GM20000 (cell line): Measurements from ENCODE around the gene FGFRL1.
"Not testable (repeated sequence)": the region's sequence is repeated elsewhere in the genome, so short reads cannot be mapped to it uniquely, and the experiment has no call there.

Source experiments
- DNase-seq: peaks from one replicate; pipeline ENCODE4 v3.0.0; 2012; ENCODE audit warnings: low spot score
- TF ChIP-seq, protein P1 (sequence below): IDR thresholded peaks from 2 replicates; pipeline ENCODE4 v1.5.1; 2012; ENCODE audit warnings: mild to moderate bottlenecking, control low read depth; ENCODE audit errors: extremely low read depth, missing control alignments

The FGFRL1 gene

DNA sequence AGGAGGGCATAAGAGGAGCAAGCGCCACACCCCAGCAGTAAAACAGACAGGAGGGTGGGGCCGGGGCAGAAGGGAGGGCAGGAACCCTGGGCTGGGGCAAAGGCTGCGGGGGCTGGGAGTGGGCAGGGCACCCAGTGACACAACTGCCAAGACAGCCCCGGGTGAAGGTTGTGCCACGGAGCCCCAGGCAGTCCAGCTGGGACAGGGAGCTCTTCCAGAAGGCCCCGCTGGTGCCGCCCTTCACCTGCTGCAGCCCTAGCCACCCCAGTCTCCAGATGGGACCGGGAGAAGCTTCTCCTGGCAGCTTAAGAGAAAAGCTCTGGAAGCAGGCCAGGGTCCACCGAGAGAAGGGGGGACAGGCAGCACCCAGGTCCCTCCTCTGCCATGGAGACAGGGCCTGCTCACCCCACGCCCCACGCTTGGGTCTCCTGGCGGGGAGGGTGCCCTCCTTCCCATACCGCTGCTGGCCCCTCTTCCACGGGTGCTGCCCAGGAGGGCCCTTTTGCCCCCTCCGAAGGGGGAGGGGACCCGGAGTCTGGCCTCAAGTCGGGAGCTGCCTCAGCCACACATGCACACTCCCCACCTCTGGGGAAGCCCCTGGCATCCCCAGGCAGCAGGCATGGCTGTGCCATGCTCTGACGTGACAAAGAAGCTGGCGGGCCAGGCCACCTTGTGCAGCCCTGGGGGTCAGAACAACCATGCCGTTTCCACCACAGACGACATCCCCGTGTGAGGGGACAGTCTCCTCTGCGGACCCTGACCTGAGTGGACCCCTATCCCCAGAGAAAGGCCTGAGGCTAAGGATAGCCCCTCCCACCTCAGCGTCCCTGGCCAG lies 39.5 kb upstream of the FGFRL1 start:
- DNase-seq = no peak
- TF ChIP-seq, protein P1, sequence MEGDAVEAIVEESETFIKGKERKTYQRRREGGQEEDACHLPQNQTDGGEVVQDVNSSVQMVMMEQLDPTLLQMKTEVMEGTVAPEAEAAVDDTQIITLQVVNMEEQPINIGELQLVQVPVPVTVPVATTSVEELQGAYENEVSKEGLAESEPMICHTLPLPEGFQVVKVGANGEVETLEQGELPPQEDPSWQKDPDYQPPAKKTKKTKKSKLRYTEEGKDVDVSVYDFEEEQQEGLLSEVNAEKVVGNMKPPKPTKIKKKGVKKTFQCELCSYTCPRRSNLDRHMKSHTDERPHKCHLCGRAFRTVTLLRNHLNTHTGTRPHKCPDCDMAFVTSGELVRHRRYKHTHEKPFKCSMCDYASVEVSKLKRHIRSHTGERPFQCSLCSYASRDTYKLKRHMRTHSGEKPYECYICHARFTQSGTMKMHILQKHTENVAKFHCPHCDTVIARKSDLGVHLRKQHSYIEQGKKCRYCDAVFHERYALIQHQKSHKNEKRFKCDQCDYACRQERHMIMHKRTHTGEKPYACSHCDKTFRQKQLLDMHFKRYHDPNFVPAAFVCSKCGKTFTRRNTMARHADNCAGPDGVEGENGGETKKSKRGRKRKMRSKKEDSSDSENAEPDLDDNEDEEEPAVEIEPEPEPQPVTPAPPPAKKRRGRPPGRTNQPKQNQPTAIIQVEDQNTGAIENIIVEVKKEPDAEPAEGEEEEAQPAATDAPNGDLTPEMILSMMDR = no peak

DNA sequence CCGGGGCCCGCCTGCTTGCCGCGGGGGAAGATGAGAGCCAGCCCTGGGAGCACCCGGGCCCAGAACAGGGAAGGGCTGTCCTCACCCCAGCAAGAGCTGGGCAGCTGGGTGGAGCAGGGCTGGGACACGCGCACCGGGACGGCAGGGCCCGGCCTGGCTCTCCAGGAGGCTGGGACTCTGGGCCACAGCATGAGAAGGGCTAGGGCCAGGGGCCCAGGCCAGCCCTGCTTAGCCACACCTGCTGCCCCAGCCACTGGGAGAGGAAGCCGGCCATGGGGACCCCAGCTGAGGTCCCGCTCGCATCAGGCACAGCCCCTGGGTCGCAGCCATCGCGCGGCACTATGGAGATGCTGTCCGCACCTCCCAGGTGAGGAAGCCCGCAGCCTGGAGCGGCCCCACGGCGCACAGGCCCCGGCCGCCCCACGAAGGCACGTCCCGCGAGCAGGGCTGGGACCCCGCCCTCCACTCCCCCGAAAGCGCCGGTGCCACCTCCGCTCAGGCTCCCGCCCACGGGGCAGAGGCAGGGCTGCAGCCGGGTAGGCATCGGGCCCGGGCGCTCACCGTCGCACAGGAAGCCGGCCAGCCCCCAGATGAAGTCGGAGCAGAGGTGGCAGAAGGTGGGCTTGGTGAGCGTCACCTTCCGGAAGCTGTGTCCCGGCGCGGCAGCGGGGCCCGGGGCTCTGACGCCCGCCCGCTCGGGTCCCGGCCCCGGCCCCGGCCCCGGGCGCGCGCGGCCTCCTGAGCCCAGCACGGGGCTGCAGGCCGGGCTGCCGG lies 38.6 kb upstream of the FGFRL1 start:
- DNase-seq = peak; percentile 81
- TF ChIP-seq, protein P1 = no peak

DNA sequence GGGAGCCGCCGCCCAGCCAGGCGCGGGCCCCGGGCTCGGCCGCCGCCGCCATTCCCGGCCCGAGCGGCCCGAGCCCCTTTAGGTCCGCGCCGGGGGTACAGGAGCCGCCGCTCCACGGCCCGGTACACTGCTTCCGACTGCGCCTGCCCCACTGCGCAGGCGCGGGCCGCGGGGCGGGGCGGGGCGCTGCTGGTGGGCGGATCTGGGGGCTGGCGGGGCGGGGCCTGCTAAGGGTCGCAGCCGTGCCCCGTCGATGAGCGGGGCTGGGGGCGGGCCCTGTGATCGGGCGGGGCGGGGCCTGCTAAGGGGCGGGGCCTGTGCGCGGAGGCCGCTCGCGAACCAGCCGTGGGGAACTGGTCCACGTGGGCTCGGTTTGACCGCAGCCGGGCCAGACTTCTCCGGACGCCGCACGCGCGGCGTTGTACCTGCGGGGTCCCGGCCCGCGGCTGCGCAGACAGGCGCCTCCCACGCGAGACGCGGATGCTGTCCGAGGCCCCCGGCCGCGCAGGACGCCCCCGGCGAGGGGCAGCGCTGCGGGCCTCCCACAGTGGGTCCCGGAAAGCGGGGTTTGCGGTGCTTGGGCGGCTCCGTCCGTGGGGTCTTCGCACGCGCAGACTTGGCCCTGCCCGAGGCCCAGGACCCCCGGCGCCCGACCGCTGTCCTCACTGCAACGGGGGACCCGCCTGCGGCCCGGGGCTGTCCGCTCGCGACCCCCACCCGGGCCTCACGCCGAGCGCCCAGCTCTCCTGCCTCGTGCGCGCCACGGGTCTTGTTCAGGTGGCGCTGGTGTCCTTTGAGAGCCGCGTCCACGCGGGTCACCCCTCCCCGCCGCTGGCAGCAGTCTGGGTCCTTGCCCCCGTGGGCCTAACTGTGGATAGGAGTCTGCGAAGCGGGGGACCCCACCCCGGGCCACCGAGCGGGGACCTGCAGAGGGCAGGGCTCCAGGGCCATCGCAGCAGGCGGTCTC lies 37.7 kb upstream of the FGFRL1 start, which contains the start of gene DGKQ:
Gene DGKQ, minus strand, starts transcription at position 139 of the 967 bp plus-strand sequence. Its CDS starts 87 bp downstream, at position 52.
- TF ChIP-seq, protein P1 = no peak
- DNase-seq = peak; percentile 100

DNA sequence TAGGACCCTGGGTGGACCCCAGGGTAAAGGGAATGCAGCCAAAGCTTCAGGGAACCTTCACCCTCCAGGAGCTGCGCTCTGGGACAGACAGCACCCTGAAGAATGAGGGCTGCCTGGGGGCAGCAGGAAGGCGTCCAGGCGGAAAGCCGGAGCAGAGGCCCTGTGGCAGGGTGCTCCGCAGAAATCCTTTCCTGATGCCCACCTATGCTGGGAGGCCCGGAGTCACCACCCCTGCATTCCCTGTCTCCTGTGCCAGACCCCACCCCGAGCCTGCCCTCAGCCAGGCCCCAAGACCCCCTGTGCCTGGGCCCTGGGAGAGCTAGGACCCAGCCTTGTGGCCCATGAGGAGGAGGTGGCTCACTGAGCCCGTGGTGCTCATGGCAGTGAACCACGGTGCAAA lies 36.8 kb upstream of the FGFRL1 start:
- TF ChIP-seq, protein P1 = no peak
- no peak for DNase-seq

DNA sequence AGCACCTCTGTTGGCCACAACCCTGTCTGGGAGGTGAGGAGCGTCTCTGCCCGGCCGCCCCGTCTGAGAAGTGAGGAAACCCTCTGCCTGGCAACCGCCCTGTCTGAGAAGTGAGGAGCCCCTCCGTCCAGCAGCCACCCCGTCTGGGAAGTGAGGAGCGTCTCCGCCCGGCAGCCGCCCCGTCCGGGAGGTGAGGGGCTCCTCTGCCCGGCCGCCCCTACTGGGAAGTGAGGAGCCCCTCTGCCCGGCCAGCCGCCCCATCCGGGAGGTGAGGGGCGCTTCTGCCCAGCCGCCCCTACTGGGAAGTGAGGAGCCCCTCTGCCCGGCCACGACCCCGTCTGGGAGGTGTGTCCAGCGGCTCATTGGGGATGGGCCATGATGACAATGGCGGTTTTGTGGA lies 35.4 kb upstream of the FGFRL1 start:
- DNase-seq = not testable (repeated sequence)

DNA sequence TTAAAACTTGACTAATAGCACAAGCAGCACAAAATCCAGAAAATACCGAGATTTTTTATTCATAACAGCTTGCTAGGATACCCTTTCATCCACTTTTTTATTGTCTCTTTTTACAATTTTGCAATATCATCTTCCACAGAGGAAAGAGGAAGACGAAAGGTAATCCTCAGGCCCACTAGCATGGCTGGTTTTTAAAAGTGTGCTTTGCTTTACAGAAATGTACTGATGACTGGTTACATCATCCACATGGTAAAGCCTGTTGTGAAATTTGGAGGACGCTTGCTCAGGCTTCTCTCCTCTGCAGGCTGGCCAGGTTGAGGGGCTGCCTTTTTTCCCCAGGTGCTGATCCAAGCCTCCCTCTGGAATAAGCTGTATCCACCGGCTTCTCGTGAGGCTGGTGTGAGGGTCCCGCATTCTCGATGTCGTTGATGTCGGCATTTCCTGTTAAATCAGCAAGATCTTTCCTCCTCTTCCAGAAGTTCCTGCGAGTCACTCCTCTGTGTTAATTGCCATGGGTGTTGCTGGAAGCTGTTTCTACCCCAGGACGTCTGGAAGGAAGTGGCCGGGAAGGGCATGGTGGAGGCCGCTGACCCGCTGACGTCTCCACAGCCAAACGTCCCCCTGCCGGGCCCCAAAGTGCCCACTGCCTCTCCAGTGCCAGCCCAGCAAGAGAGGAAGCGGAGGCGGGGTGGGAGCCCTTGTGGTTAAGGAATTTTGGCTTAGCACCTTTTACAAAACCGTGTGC lies 32.3 kb upstream of the FGFRL1 start:
- DNase-seq = no peak
- TF ChIP-seq, protein P1 = no peak

DNA sequence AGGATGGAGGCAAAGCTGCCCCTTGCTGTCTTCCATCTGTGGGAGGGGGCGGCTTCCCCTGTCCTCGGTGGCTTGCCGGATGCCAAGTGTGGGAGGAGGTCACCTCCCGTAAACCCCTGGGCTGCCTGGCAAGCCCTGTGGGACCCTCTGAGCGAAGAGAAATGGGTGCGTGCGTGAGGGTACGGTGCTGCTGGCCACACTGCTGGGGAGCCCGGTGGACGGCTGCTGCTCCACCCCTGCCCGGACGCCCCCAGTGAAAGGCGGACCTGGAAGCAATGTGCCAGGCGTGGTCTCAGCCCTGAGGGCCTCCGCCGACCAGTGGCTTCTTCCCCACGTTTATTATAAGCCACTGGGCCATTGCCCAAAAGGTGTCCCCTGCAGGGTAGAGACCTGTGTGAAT lies 29.1 kb upstream of the FGFRL1 start:
- TF ChIP-seq, protein P1 = no peak
- no peak for DNase-seq
